Putamen (tissue), 1 donor: ENCODE measurements around the gene LRRC7.

Experiments used
- DNase-seq: peaks from one replicate; pipeline ENCODE4 v3.0.0-alpha.2; 2016; ENCODE audit warnings: low spot score

Gene LRRC7

GRCh38 chr1:69776555-69776954 is 208.8 kb downstream of the LRRC7 start:
- no peak for DNase-seq

GRCh38 chr1:69777423-69777822 is 209.7 kb downstream of the LRRC7 start:
- DNase-seq: no peak

- DNase-seq: peak; percentile 26
These were observed 210.2 kb downstream of the LRRC7 start for GRCh38 chr1:69777971-69778370.

- no peak for DNase-seq
These were observed 219.4 kb downstream of the LRRC7 start for GRCh38 chr1:69787151-69787550.

GRCh38 chr1:69791311-69791710 is 223.6 kb downstream of the LRRC7 start:
- DNase-seq: no peak

GRCh38 chr1:69794831-69795230 is 227.1 kb downstream of the LRRC7 start:
- DNase-seq: no peak

GRCh38 chr1:69814926-69815325 is 247.2 kb downstream of the LRRC7 start:
- no peak for DNase-seq

GRCh38 chr1:69824932-69825331 is 257.2 kb downstream of the LRRC7 start:
- no peak for DNase-seq

- DNase-seq: no peak
These were observed 260.0 kb downstream of the LRRC7 start for GRCh38 chr1:69827732-69828131.

GRCh38 chr1:69833536-69833935 is 265.8 kb downstream of the LRRC7 start:
- DNase-seq: no peak

GRCh38 chr1:69834336-69834735 is 266.6 kb downstream of the LRRC7 start:
- no peak for DNase-seq

- DNase-seq: peak; percentile 19
These were observed 268.2 kb downstream of the LRRC7 start for GRCh38 chr1:69835955-69836354.

- no peak for DNase-seq
These were observed 269.4 kb downstream of the LRRC7 start for GRCh38 chr1:69836971-69837636.

- no peak for DNase-seq
These were observed 274.6 kb downstream of the LRRC7 start for GRCh38 chr1:69842326-69842725.

- no peak for DNase-seq
These were observed 277.9 kb downstream of the LRRC7 start for GRCh38 chr1:69845655-69846054.

GRCh38 chr1:69846267-69846666 is 278.5 kb downstream of the LRRC7 start:
- DNase-seq: peak; percentile 24

- DNase-seq: peak; percentile 19
These were observed 279.9 kb downstream of the LRRC7 start for GRCh38 chr1:69847670-69848069.

GRCh38 chr1:69852151-69852550 is 284.4 kb downstream of the LRRC7 start:
- DNase-seq: no peak

GRCh38 chr1:69852706-69853105 is 285.0 kb downstream of the LRRC7 start:
- no peak for DNase-seq

- no peak for DNase-seq
These were observed 290.8 kb downstream of the LRRC7 start for GRCh38 chr1:69858534-69858933.

GRCh38 chr1:69861641-69862040 is 293.9 kb downstream of the LRRC7 start:
- DNase-seq: peak; percentile 38

GRCh38 chr1:69862906-69863305 is 295.2 kb downstream of the LRRC7 start:
- peak; percentile 56 for DNase-seq

- no peak for DNase-seq
These were observed 296.0 kb downstream of the LRRC7 start for GRCh38 chr1:69863704-69864103.

- no peak for DNase-seq
These were observed 303.7 kb downstream of the LRRC7 start for GRCh38 chr1:69871412-69871811.
